ENCODE measurements around the gene TCHHL1.

The TCHHL1 gene

GRCh38 chr1:152067929-152068328 is 20.9 kb downstream of the TCHHL1 start:
- Mint-ChIP-seq H3K4me1 (no peaks in the 10 kb centered on the region), H3K36me3 (no peaks in the 10 kb centered on the region), H3K9me3 (no peaks in the 10 kb centered on the region), H3K27me3 (peaks cover 44% of the 10 kb centered on the region), H3K27ac (no peak overlapping the region), H3K4me3 (no peak overlapping the region)
- no peak for DNase-seq
- CTCF ChIA-PET: interaction anchor here (1.4 to 1.7 kb wide), 2 partner anchors 15 to 391 kb away, joined by 5 read pairs; no protein-coding TSS in a partner anchor

- H3K4me3 Mint-ChIP-seq: no peak overlapping the region
- no peak for DNase-seq
- H3K27ac Mint-ChIP-seq: no peak overlapping the region
- H3K9me3 Mint-ChIP-seq: no peaks in the 10 kb centered on the region
- peaks cover 37% of the 10 kb centered on the region for H3K27me3 Mint-ChIP-seq
- no peaks in the 10 kb centered on the region for H3K36me3 Mint-ChIP-seq
- CTCF ChIA-PET: no interaction called here
- no peaks in the 10 kb centered on the region for H3K4me1 Mint-ChIP-seq
Observed at GRCh38 chr1:152067150-152067549, 21.7 kb downstream of the TCHHL1 start.

- CTCF ChIA-PET: interaction anchor here (0.6 to 15.6 kb wide), 3 partner anchors 9 to 378 kb away, joined by 3 to 270 read pairs (median 3); no protein-coding TSS in a partner anchor
- Mint-ChIP-seq H3K27ac (no peak overlapping the region), H3K27me3 (peaks cover 16% of the 10 kb centered on the region), H3K4me3 (no peak overlapping the region), H3K4me1 (no peaks in the 10 kb centered on the region), H3K9me3 (no peaks in the 10 kb centered on the region), H3K36me3 (no peaks in the 10 kb centered on the region)
- no peak for DNase-seq
Observed at GRCh38 chr1:152061952-152062351, 26.9 kb downstream of the TCHHL1 start.

GRCh38 chr1:152053375-152053774 is 35.5 kb downstream of the TCHHL1 start:
- peaks cover 21% of the 10 kb centered on the region for H3K4me1 Mint-ChIP-seq
- no peak overlapping the region for H3K27ac Mint-ChIP-seq
- no peak for DNase-seq
- H3K36me3 Mint-ChIP-seq: no peaks in the 10 kb centered on the region
- H3K9me3 Mint-ChIP-seq: no peaks in the 10 kb centered on the region
- H3K27me3 Mint-ChIP-seq: peaks cover 33% of the 10 kb centered on the region
- CTCF ChIA-PET: interaction anchor here (0.8 to 15.6 kb wide), 20 partner anchors 8 to 406 kb away, joined by 3 to 270 read pairs (median 4); no protein-coding TSS in a partner anchor
- H3K4me3 Mint-ChIP-seq: no peak overlapping the region

GRCh38 chr1:152052606-152053005 is 36.3 kb downstream of the TCHHL1 start:
- H3K4me3 Mint-ChIP-seq: no peak overlapping the region
- no peaks in the 10 kb centered on the region for H3K36me3 Mint-ChIP-seq
- H3K4me1 Mint-ChIP-seq: peaks cover 29% of the 10 kb centered on the region
- no peaks in the 10 kb centered on the region for H3K9me3 Mint-ChIP-seq
- CTCF ChIA-PET: interaction anchor here (0.7 to 15.6 kb wide), 22 partner anchors 9 to 1715 kb away, joined by 3 to 270 read pairs (median 4); no protein-coding TSS in a partner anchor
- H3K27ac Mint-ChIP-seq: no peak overlapping the region
- peaks cover 33% of the 10 kb centered on the region for H3K27me3 Mint-ChIP-seq
- peak; percentile 89 for DNase-seq

- Mint-ChIP-seq H3K36me3 (no peaks in the 10 kb centered on the region), H3K4me1 (peaks cover 41% of the 10 kb centered on the region)
- CTCF ChIA-PET: interaction anchor here (0.7 to 15.6 kb wide), 5 partner anchors 10 to 407 kb away, joined by 3 to 270 read pairs (median 6); partner anchors contain the start of gene S100A11
Observed at GRCh38 chr1:152050886-152051675, 37.8 kb downstream of the TCHHL1 start.

GRCh38 chr1:152049291-152050083 is 39.4 kb downstream of the TCHHL1 start:
- peaks cover 51% of the 10 kb centered on the region for H3K4me1 Mint-ChIP-seq
- peaks cover 23% of the 10 kb centered on the region for H3K27me3 Mint-ChIP-seq
- CTCF ChIA-PET: interaction anchor here (0.5 to 15.6 kb wide), 8 partner anchors 14 to 409 kb away, joined by 3 to 270 read pairs (median 3); partner anchors contain the start of gene S100A11
- DNase-seq: no peak
- no peak overlapping the region for H3K27ac Mint-ChIP-seq
- H3K36me3 Mint-ChIP-seq: no peaks in the 10 kb centered on the region
- peaks cover 2% of the 10 kb centered on the region for H3K9me3 Mint-ChIP-seq
- H3K4me3 Mint-ChIP-seq: no peak overlapping the region

More at GRCh38 chr1:152050886-152051675, 37.8 kb downstream of the TCHHL1 start:
- no peak overlapping the region for H3K4me3 Mint-ChIP-seq
- H3K27me3 Mint-ChIP-seq: peaks cover 33% of the 10 kb centered on the region
- H3K9me3 Mint-ChIP-seq: no peaks in the 10 kb centered on the region
- no peak for DNase-seq
- peak overlapping the region; percentile 57 for H3K27ac Mint-ChIP-seq

GRCh38 chr1:152048416-152049009 is 40.4 kb downstream of the TCHHL1 start:
- no peak for DNase-seq
- peaks cover 19% of the 10 kb centered on the region for H3K27me3 Mint-ChIP-seq
- no peaks in the 10 kb centered on the region for H3K36me3 Mint-ChIP-seq
- H3K27ac Mint-ChIP-seq: peak overlapping the region; percentile 98
- H3K4me1 Mint-ChIP-seq: peaks cover 54% of the 10 kb centered on the region
- peaks cover 2% of the 10 kb centered on the region for H3K9me3 Mint-ChIP-seq
- peak overlapping the region; percentile 70 for H3K4me3 Mint-ChIP-seq
- CTCF ChIA-PET: interaction anchor here (0.9 to 15.6 kb wide), 4 partner anchors 13 to 410 kb away, joined by 3 to 270 read pairs (median 26); partner anchors contain the start of gene S100A11

- Mint-ChIP-seq H3K27ac (peak overlapping the region; percentile 98), H3K4me1 (peaks cover 54% of the 10 kb centered on the region), H3K27me3 (peaks cover 13% of the 10 kb centered on the region), H3K4me3 (peak overlapping the region; percentile 70), H3K36me3 (no peaks in the 10 kb centered on the region), H3K9me3 (peaks cover 2% of the 10 kb centered on the region)
- DNase-seq: peak; percentile 92
- CTCF ChIA-PET: interaction anchor here (0.9 to 15.6 kb wide), 3 partner anchors 12 to 136 kb away, joined by 3 to 270 read pairs (median 49); partner anchors contain the start of gene S100A11
Observed at GRCh38 chr1:152047730-152048415, 41.0 kb downstream of the TCHHL1 start.

GRCh38 chr1:152047413-152047729 is 41.5 kb downstream of the TCHHL1 start:
- Mint-ChIP-seq H3K27ac (peak overlapping the region; percentile 98), H3K9me3 (peaks cover 2% of the 10 kb centered on the region), H3K4me3 (peak overlapping the region; percentile 70), H3K36me3 (no peaks in the 10 kb centered on the region), H3K4me1 (peaks cover 54% of the 10 kb centered on the region), H3K27me3 (peaks cover 8% of the 10 kb centered on the region)
- CTCF ChIA-PET: interaction anchor here (7.6 to 15.6 kb wide), 2 partner anchors 12 to 137 kb away, joined by 49 to 270 read pairs; partner anchors contain the start of gene S100A11
- no peak for DNase-seq

- no peaks in the 10 kb centered on the region for H3K36me3 Mint-ChIP-seq
- H3K27me3 Mint-ChIP-seq: peaks cover 4% of the 10 kb centered on the region
- CTCF ChIA-PET: interaction anchor here (1.0 to 7.6 kb wide), 2 partner anchors 9 to 111 kb away, joined by 3 to 49 read pairs; partner anchors contain the start of gene S100A11
- no peak overlapping the region for H3K27ac Mint-ChIP-seq
- H3K4me1 Mint-ChIP-seq: peaks cover 38% of the 10 kb centered on the region
- no peak for DNase-seq
- H3K4me3 Mint-ChIP-seq: no peak overlapping the region
- H3K9me3 Mint-ChIP-seq: peaks cover 2% of the 10 kb centered on the region
Observed at GRCh38 chr1:152044386-152044785, 44.5 kb downstream of the TCHHL1 start.

- H3K4me3 Mint-ChIP-seq: no peak overlapping the region
- H3K36me3 Mint-ChIP-seq: no peaks in the 10 kb centered on the region
- DNase-seq: no peak
- H3K27me3 Mint-ChIP-seq: peaks cover 4% of the 10 kb centered on the region
- peaks cover 2% of the 10 kb centered on the region for H3K9me3 Mint-ChIP-seq
- H3K27ac Mint-ChIP-seq: no peak overlapping the region
- CTCF ChIA-PET: interaction anchor here (0.6 to 7.6 kb wide), 3 partner anchors 8 to 111 kb away, joined by 3 to 49 read pairs (median 3); partner anchors contain the start of gene S100A11
- peaks cover 38% of the 10 kb centered on the region for H3K4me1 Mint-ChIP-seq
Observed at GRCh38 chr1:152043870-152044269, 45.0 kb downstream of the TCHHL1 start.

GRCh38 chr1:152042030-152042429 is 46.8 kb downstream of the TCHHL1 start:
- Mint-ChIP-seq H3K4me3 (no peak overlapping the region), H3K9me3 (peaks cover 2% of the 10 kb centered on the region), H3K36me3 (no peaks in the 10 kb centered on the region), H3K27ac (no peak overlapping the region), H3K27me3 (peaks cover 4% of the 10 kb centered on the region), H3K4me1 (peaks cover 35% of the 10 kb centered on the region)
- DNase-seq: no peak
- CTCF ChIA-PET: interaction anchor here (1.3 to 2.2 kb wide), 3 partner anchors 10 to 144 kb away, joined by 3 to 7 read pairs (median 3); no protein-coding TSS in a partner anchor

Data from activated naive CD4-positive, alpha-beta T cell treated with anti-CD3 and anti-CD28 coated beads, Interleukin-2, amount 10 ng/mL, durations not matched to agents 7 days and 5 days (primary cell).